Activated naive CD8-positive, alpha-beta T cell (primary cell): Measurements from ENCODE around the gene GXYLT2.
"Not testable (repeated sequence)": the region's sequence is repeated elsewhere in the genome, so short reads cannot be mapped to it uniquely, and the experiment has no call there.

Source experiments
- H3K27ac Mint-ChIP-seq: one replicate; pipeline ENCODE4 v1.8.0; 2021; ENCODE audit warnings: mixed read lengths
- H3K27me3 Mint-ChIP-seq: one replicate; pipeline ENCODE4 v1.8.0; 2021; ENCODE audit warnings: mixed read lengths
- H3K36me3 Mint-ChIP-seq: one replicate; pipeline ENCODE4 v1.8.0; 2021; ENCODE audit warnings: mixed read lengths
- H3K4me1 Mint-ChIP-seq: one replicate; pipeline ENCODE4 v1.8.0; 2021; ENCODE audit warnings: low read depth, mixed read lengths
- H3K4me3 Mint-ChIP-seq: one replicate; pipeline ENCODE4 v1.8.0; 2021; ENCODE audit warnings: mild to moderate bottlenecking, mixed read lengths
- H3K9me3 Mint-ChIP-seq: one replicate; pipeline ENCODE4 v1.8.0; 2021; ENCODE audit warnings: low read depth, mixed read lengths

The GXYLT2 gene

GRCh38 chr3:72907131-72907711 lies 19.4 kb downstream of the GXYLT2 start:
- Mint-ChIP-seq H3K27me3 (no peaks in the 10 kb centered on the region), H3K4me1 (no peaks in the 10 kb centered on the region), H3K4me3 (no peak overlapping the region), H3K9me3 (no peaks in the 10 kb centered on the region), H3K36me3 (no peaks in the 10 kb centered on the region), H3K27ac (no peak overlapping the region)

- Mint-ChIP-seq H3K27me3 (no peaks in the 10 kb centered on the region), H3K9me3 (no peaks in the 10 kb centered on the region), H3K4me3 (no peak overlapping the region), H3K36me3 (no peaks in the 10 kb centered on the region), H3K4me1 (no peaks in the 10 kb centered on the region), H3K27ac (no peak overlapping the region)
These were observed 20.1 kb downstream of the GXYLT2 start for GRCh38 chr3:72907731-72908620.

GRCh38 chr3:72909591-72909990 lies 21.7 kb downstream of the GXYLT2 start:
- no peaks in the 10 kb centered on the region for H3K4me1 Mint-ChIP-seq
- H3K36me3 Mint-ChIP-seq = no peaks in the 10 kb centered on the region
- no peak overlapping the region for H3K4me3 Mint-ChIP-seq
- no peaks in the 10 kb centered on the region for H3K9me3 Mint-ChIP-seq
- no peak overlapping the region for H3K27ac Mint-ChIP-seq
- H3K27me3 Mint-ChIP-seq = no peaks in the 10 kb centered on the region

GRCh38 chr3:72912532-72912931 lies 24.7 kb downstream of the GXYLT2 start:
- Mint-ChIP-seq H3K4me1 (no peaks in the 10 kb centered on the region), H3K27me3 (no peaks in the 10 kb centered on the region), H3K4me3 (no peak overlapping the region), H3K36me3 (no peaks in the 10 kb centered on the region), H3K27ac (no peak overlapping the region), H3K9me3 (no peaks in the 10 kb centered on the region)

GRCh38 chr3:72914383-72914782 lies 26.5 kb downstream of the GXYLT2 start:
- Mint-ChIP-seq H3K36me3 (no peaks in the 10 kb centered on the region), H3K4me3 (no peak overlapping the region), H3K27ac (no peak overlapping the region), H3K4me1 (no peaks in the 10 kb centered on the region), H3K9me3 (no peaks in the 10 kb centered on the region), H3K27me3 (no peaks in the 10 kb centered on the region)

- H3K27me3 Mint-ChIP-seq = no peaks in the 10 kb centered on the region
- H3K27ac Mint-ChIP-seq = no peak overlapping the region
- H3K36me3 Mint-ChIP-seq = no peaks in the 10 kb centered on the region
- no peaks in the 10 kb centered on the region for H3K9me3 Mint-ChIP-seq
- H3K4me3 Mint-ChIP-seq = no peak overlapping the region
- H3K4me1 Mint-ChIP-seq = no peaks in the 10 kb centered on the region
These were observed 28.4 kb downstream of the GXYLT2 start for GRCh38 chr3:72916250-72916649.

- no peaks in the 10 kb centered on the region for H3K4me1 Mint-ChIP-seq
- no peaks in the 10 kb centered on the region for H3K9me3 Mint-ChIP-seq
- no peaks in the 10 kb centered on the region for H3K27me3 Mint-ChIP-seq
- H3K27ac Mint-ChIP-seq = no peak overlapping the region
- no peak overlapping the region for H3K4me3 Mint-ChIP-seq
- H3K36me3 Mint-ChIP-seq = no peaks in the 10 kb centered on the region
These were observed 31.7 kb downstream of the GXYLT2 start for GRCh38 chr3:72919520-72919919.

GRCh38 chr3:72924055-72924454 lies 36.2 kb downstream of the GXYLT2 start:
- Mint-ChIP-seq H3K27me3 (no peaks in the 10 kb centered on the region), H3K4me1 (no peaks in the 10 kb centered on the region), H3K36me3 (no peaks in the 10 kb centered on the region), H3K27ac (no peak overlapping the region), H3K9me3 (no peaks in the 10 kb centered on the region), H3K4me3 (no peak overlapping the region)

GRCh38 chr3:72928781-72929735 lies 41.2 kb downstream of the GXYLT2 start:
- not testable (repeated sequence) for H3K4me3 Mint-ChIP-seq, H3K4me1 Mint-ChIP-seq, H3K27me3 Mint-ChIP-seq, H3K27ac Mint-ChIP-seq, H3K36me3 Mint-ChIP-seq, H3K9me3 Mint-ChIP-seq

GRCh38 chr3:72930754-72931153 lies 42.9 kb downstream of the GXYLT2 start:
- Mint-ChIP-seq H3K36me3 (no peaks in the 10 kb centered on the region), H3K4me1 (no peaks in the 10 kb centered on the region), H3K27me3 (peaks cover 1% of the 10 kb centered on the region), H3K4me3 (no peak overlapping the region), H3K9me3 (no peaks in the 10 kb centered on the region), H3K27ac (no peak overlapping the region)

- H3K36me3 Mint-ChIP-seq = no peaks in the 10 kb centered on the region
- no peaks in the 10 kb centered on the region for H3K9me3 Mint-ChIP-seq
- H3K27ac Mint-ChIP-seq = no peak overlapping the region
- peaks cover 1% of the 10 kb centered on the region for H3K27me3 Mint-ChIP-seq
- H3K4me1 Mint-ChIP-seq = no peaks in the 10 kb centered on the region
- H3K4me3 Mint-ChIP-seq = no peak overlapping the region
These were observed 44.6 kb downstream of the GXYLT2 start for GRCh38 chr3:72932416-72932815.

GRCh38 chr3:72938471-72939265 lies 50.8 kb downstream of the GXYLT2 start:
- no peaks in the 10 kb centered on the region for H3K9me3 Mint-ChIP-seq
- no peak overlapping the region for H3K4me3 Mint-ChIP-seq
- H3K4me1 Mint-ChIP-seq = no peaks in the 10 kb centered on the region
- no peak overlapping the region for H3K27ac Mint-ChIP-seq
- H3K36me3 Mint-ChIP-seq = no peaks in the 10 kb centered on the region
- H3K27me3 Mint-ChIP-seq = no peaks in the 10 kb centered on the region

GRCh38 chr3:72941245-72941644 lies 53.4 kb downstream of the GXYLT2 start:
- Mint-ChIP-seq H3K9me3 (no peaks in the 10 kb centered on the region), H3K4me3 (no peak overlapping the region), H3K27me3 (no peaks in the 10 kb centered on the region), H3K4me1 (no peaks in the 10 kb centered on the region), H3K36me3 (no peaks in the 10 kb centered on the region), H3K27ac (no peak overlapping the region)

GRCh38 chr3:72942427-72942826 lies 54.6 kb downstream of the GXYLT2 start:
- H3K9me3 Mint-ChIP-seq = no peaks in the 10 kb centered on the region
- no peaks in the 10 kb centered on the region for H3K4me1 Mint-ChIP-seq
- H3K27me3 Mint-ChIP-seq = no peaks in the 10 kb centered on the region
- no peak overlapping the region for H3K4me3 Mint-ChIP-seq
- no peaks in the 10 kb centered on the region for H3K36me3 Mint-ChIP-seq
- H3K27ac Mint-ChIP-seq = no peak overlapping the region
